Measurements from ENCODE around the gene CLDND1. TPM values are rescaled to one million over a fixed set of nuclear protein-coding genes. Genes with fewer than 3 reads are reported as not detected.

The CLDND1 gene
- total and polyA plus RNA-seq, 2 experiments from 2014 or later = 51.3 to 60.7 TPM

DNA sequence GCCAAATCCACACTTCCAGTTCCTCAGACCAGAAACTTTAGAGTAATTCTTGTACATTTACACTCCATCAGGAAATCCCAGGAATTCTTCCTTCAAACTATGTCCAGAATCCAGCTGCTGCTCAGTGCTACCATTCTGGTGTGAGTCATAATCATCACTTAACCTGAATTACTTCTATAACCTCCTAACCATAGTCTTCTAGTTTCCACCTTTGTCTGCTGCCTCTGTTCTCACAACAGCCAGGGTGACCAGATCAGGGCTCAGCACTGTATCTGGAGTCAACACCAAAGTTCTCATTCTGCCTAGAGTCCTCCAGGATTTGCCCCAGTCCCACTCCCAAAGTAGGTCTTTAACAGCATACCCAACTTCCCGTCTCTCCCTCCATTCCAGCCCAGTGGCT, 3.4 kb downstream of the CLDND1 start:
- Histone ChIP-seq H3K27ac (no peak overlapping the region), H3K4me2 (ENCODE audit: unreplicated experiment) (no peak overlapping the region), H3K79me2 (ENCODE audit: insufficient read depth) (peaks cover 47% of the 10 kb centered on the region), H3F3A (ENCODE audit: insufficient read depth) (0 out of 2 replicates have a peak, but pooled peaks cover 9% of the 10 kb centered on the region), H4K20me1 (ENCODE audit: insufficient read depth) (no peaks in the 10 kb centered on the region), H3K9me3 (ENCODE audit: low read depth) (no peaks in the 10 kb centered on the region), H2AFZ (no peak overlapping the region), H3K4me1 (ENCODE audit: insufficient read depth) (peaks cover 11% of the 10 kb centered on the region; the same call in 1 of the 2 replicates), H3K36me3 (ENCODE audit: low read depth) (peaks cover 46% of the 10 kb centered on the region; the same call in 1 of the 2 replicates), H3K27me3 (replicated peaks; ENCODE audit: insufficient read depth) (no peaks in the 10 kb centered on the region), H3K9me2 (ENCODE audit: insufficient read depth) (no peaks in the 10 kb centered on the region), H3K4me3 (no peak overlapping the region), H3K9ac (no peak overlapping the region)
- no peak for DNase-seq
- no peak for TF ChIP-seq EZH2phosphoT487 (IDR thresholded peaks at IDR 0.05; ENCODE audit: insufficient read depth, low read depth)
- TF ChIP-seq EZH2 (IDR thresholded peaks at IDR 0.05; ENCODE audit: insufficient read depth, poor library complexity, severe bottlenecking) = no peak
- WGBS, 2 experiments (ENCODE audit: low coverage in 1 of 2, low lambda C conversion rate in 2 of 2, missing lambda C conversion rate in 2 of 2) = 94 to 100% methylated on average over 1 of the region's 1 CpG
- in situ Hi-C loops (cut with MboI) = no loop called here

DNA sequence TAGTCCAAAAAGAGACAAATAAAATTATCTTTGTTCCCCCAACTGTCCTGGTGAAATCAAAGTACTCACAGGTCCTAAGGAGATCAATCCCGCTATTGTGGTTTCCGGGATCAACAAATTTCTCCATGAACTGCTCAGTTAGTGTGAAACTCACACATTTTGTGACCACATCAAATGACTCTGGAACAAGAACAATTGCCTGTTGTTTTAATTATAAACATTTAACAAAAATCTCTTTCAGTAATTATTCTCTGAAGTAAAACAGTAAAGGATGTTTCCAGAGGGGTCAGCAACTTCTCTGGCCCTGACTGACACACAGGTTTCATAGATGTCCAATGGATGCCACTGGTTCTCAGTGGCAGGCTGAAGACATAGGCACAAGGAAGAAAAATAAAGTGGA, 3.9 kb downstream of the CLDND1 start:
- Histone ChIP-seq H3K9ac (no peak overlapping the region), H3K9me3 (ENCODE audit: low read depth) (no peaks in the 10 kb centered on the region), H3K4me3 (no peak overlapping the region), H3K79me2 (ENCODE audit: insufficient read depth) (peaks cover 47% of the 10 kb centered on the region), H3K36me3 (ENCODE audit: low read depth) (peaks cover 46% of the 10 kb centered on the region; the same call in 1 of the 2 replicates), H4K20me1 (ENCODE audit: insufficient read depth) (no peaks in the 10 kb centered on the region), H3K27ac (no peak overlapping the region), H3K27me3 (replicated peaks; ENCODE audit: insufficient read depth) (no peaks in the 10 kb centered on the region), H3K4me2 (ENCODE audit: unreplicated experiment) (no peak overlapping the region), H3K9me2 (ENCODE audit: insufficient read depth) (no peaks in the 10 kb centered on the region), H3F3A (ENCODE audit: insufficient read depth) (peaks cover 12% of the 10 kb centered on the region; the same call in 1 of the 2 replicates), H2AFZ (no peak overlapping the region), H3K4me1 (ENCODE audit: insufficient read depth) (peaks cover 11% of the 10 kb centered on the region; the same call in 1 of the 2 replicates)
- DNase-seq = no peak
- WGBS, 2 experiments (ENCODE audit: low coverage in 1 of 2, low lambda C conversion rate in 2 of 2, missing lambda C conversion rate in 2 of 2) = 97 to 100% methylated on average over 2 of the region's 2 CpGs
- in situ Hi-C loops (cut with MboI) = no loop called here
- no peak for TF ChIP-seq EZH2 (IDR thresholded peaks at IDR 0.05; ENCODE audit: insufficient read depth, poor library complexity, severe bottlenecking)
- TF ChIP-seq EZH2phosphoT487 (IDR thresholded peaks at IDR 0.05; ENCODE audit: insufficient read depth, low read depth) = no peak

DNA sequence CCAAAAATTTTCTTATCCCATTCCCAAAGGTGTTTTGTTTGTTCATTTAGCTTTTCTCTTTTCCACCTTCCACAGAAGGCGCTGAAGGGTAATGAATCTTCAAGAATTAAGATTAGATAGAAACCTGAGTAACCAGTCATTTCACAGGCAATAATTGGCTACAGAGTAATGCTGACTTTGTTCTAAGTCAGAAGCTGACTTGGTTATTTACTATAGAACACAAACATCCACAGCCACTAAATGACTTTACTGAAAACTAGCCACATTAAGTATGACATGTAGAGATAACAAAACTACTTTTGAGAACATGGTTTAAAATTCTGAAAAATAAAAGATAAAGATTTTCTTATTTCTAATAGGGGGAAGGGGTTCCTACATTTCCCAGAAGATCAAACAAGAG, 7.8 kb downstream of the CLDND1 start:
- Histone ChIP-seq H4K20me1 (ENCODE audit: insufficient read depth) (no peaks in the 10 kb centered on the region), H2AFZ (no peak overlapping the region), H3K4me3 (no peak overlapping the region), H3K79me2 (ENCODE audit: insufficient read depth) (peaks cover 22% of the 10 kb centered on the region), H3K27ac (no peak overlapping the region), H3K4me2 (ENCODE audit: unreplicated experiment) (no peak overlapping the region), H3K4me1 (ENCODE audit: insufficient read depth) (peaks cover 9% of the 10 kb centered on the region; the same call in 1 of the 2 replicates), H3K27me3 (replicated peaks; ENCODE audit: insufficient read depth) (no peaks in the 10 kb centered on the region), H3K9me3 (ENCODE audit: low read depth) (no peaks in the 10 kb centered on the region), H3K9ac (no peak overlapping the region), H3F3A (ENCODE audit: insufficient read depth) (peaks cover 27% of the 10 kb centered on the region; the same call in 1 of the 2 replicates), H3K9me2 (ENCODE audit: insufficient read depth) (no peaks in the 10 kb centered on the region), H3K36me3 (ENCODE audit: low read depth) (peaks cover 36% of the 10 kb centered on the region; the same call in 1 of the 2 replicates)
- in situ Hi-C loops (cut with MboI) = no loop called here
- no peak for TF ChIP-seq EZH2 (IDR thresholded peaks at IDR 0.05; ENCODE audit: insufficient read depth, poor library complexity, severe bottlenecking)
- no peak for TF ChIP-seq EZH2phosphoT487 (IDR thresholded peaks at IDR 0.05; ENCODE audit: insufficient read depth, low read depth)
- DNase-seq = no peak
- WGBS, 2 experiments (ENCODE audit: low coverage in 1 of 2, low lambda C conversion rate in 2 of 2, missing lambda C conversion rate in 2 of 2) = 97 to 100% methylated on average over 1 of the region's 1 CpG

- Histone ChIP-seq H3K4me3 (no peak overlapping the region), H2AFZ (no peak overlapping the region), H3K79me2 (ENCODE audit: insufficient read depth) (peaks cover 10% of the 10 kb centered on the region), H3K27ac (no peak overlapping the region), H3K9me3 (ENCODE audit: low read depth) (no peaks in the 10 kb centered on the region), H3K9ac (no peak overlapping the region), H3K4me1 (ENCODE audit: insufficient read depth) (peaks cover 9% of the 10 kb centered on the region; the same call in 1 of the 2 replicates), H3F3A (ENCODE audit: insufficient read depth) (peaks cover 27% of the 10 kb centered on the region; the same call in 1 of the 2 replicates), H3K27me3 (replicated peaks; ENCODE audit: insufficient read depth) (no peaks in the 10 kb centered on the region), H3K4me2 (ENCODE audit: unreplicated experiment) (no peak overlapping the region), H4K20me1 (ENCODE audit: insufficient read depth) (no peaks in the 10 kb centered on the region), H3K36me3 (ENCODE audit: low read depth) (peaks cover 26% of the 10 kb centered on the region; the same call in 1 of the 2 replicates), H3K9me2 (ENCODE audit: insufficient read depth) (no peaks in the 10 kb centered on the region)
- 97% methylated on average over 3 of the region's 3 CpGs for WGBS, 2 experiments (ENCODE audit: low coverage in 1 of 2, low lambda C conversion rate in 2 of 2, missing lambda C conversion rate in 2 of 2)
- no peak for TF ChIP-seq EZH2 (IDR thresholded peaks at IDR 0.05; ENCODE audit: insufficient read depth, poor library complexity, severe bottlenecking)
- no peak for TF ChIP-seq EZH2phosphoT487 (IDR thresholded peaks at IDR 0.05; ENCODE audit: insufficient read depth, low read depth)
- in situ Hi-C loops (cut with MboI) = no loop called here
- no peak for DNase-seq
These were observed 9.0 kb downstream of the CLDND1 start for GRCh38 chr3:98513736-98514135.

Measured in GM23248 (cell line).